Type B pancreatic cell (in vitro differentiated cells): ENCODE data around the gene CFAP69. TPM values are rescaled to one million over a fixed set of nuclear protein-coding genes. Genes with fewer than 3 reads are reported as not detected.

Source experiments
- DNase-seq: peaks from one replicate; pipeline ENCODE4 v3.0.0; 2021; ENCODE audit warnings: mixed read lengths; ENCODE audit not compliant: unreplicated experiment; ENCODE audit errors: extremely low spot score
- H3K27ac Mint-ChIP-seq: 2 replicates; pipeline ENCODE4 v1.8.0; 2021; ENCODE audit warnings: mild to moderate bottlenecking, mixed read lengths
- H3K27me3 Mint-ChIP-seq: 2 replicates; pipeline ENCODE4 v1.8.0; 2021; ENCODE audit warnings: mixed read lengths
- H3K36me3 Mint-ChIP-seq: 2 replicates; pipeline ENCODE4 v1.8.0; 2021; ENCODE audit warnings: mixed read lengths
- H3K4me1 Mint-ChIP-seq: one replicate; pipeline ENCODE4 v1.8.0; 2021; ENCODE audit warnings: mixed read lengths; ENCODE audit not compliant: unreplicated experiment
- H3K4me3 Mint-ChIP-seq: 2 replicates; pipeline ENCODE4 v1.8.0; 2021; ENCODE audit warnings: mild to moderate bottlenecking, mixed read lengths
- H3K9me3 Mint-ChIP-seq: 2 replicates; pipeline ENCODE4 v1.8.0; 2021; ENCODE audit warnings: mixed read lengths
- total RNA-seq: library from RNA; stranded (reverse); gene quantifications from 2 replicates; pipeline ENCODE4 v1.2.1, GENCODE V29; 2021; ENCODE audit warnings: low replicate concordance
- TF ChIP-seq, protein P1 (sequence below): fragments of 200-600 bp; sonication (generic); conservative IDR thresholded peaks from 2 replicates; pipeline ENCODE4 v1.5.0; 2021; ENCODE audit warnings: antibody characterized with exemption, mild to moderate bottlenecking

Gene CFAP69
- total RNA-seq, 1 donor from 2014 or later = 6.2 TPM

DNA sequence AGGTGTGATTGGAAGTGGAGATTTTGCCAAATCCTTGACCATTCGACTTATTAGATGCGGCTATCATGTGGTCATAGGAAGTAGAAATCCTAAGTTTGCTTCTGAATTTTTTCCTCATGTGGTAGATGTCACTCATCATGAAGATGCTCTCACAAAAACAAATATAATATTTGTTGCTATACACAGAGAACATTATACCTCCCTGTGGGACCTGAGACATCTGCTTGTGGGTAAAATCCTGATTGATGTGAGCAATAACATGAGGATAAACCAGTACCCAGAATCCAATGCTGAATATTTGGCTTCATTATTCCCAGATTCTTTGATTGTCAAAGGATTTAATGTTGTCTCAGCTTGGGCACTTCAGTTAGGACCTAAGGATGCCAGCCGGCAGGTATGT, 19.8 kb upstream of the CFAP69 start:
- TF ChIP-seq, protein P1, sequence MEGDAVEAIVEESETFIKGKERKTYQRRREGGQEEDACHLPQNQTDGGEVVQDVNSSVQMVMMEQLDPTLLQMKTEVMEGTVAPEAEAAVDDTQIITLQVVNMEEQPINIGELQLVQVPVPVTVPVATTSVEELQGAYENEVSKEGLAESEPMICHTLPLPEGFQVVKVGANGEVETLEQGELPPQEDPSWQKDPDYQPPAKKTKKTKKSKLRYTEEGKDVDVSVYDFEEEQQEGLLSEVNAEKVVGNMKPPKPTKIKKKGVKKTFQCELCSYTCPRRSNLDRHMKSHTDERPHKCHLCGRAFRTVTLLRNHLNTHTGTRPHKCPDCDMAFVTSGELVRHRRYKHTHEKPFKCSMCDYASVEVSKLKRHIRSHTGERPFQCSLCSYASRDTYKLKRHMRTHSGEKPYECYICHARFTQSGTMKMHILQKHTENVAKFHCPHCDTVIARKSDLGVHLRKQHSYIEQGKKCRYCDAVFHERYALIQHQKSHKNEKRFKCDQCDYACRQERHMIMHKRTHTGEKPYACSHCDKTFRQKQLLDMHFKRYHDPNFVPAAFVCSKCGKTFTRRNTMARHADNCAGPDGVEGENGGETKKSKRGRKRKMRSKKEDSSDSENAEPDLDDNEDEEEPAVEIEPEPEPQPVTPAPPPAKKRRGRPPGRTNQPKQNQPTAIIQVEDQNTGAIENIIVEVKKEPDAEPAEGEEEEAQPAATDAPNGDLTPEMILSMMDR = no peak
- Mint-ChIP-seq H3K4me3 (no peak overlapping the region), H3K4me1 (no peaks in the 10 kb centered on the region), H3K36me3 (no peaks in the 10 kb centered on the region), H3K27ac (no peak overlapping the region), H3K27me3 (no peaks in the 10 kb centered on the region), H3K9me3 (no peaks in the 10 kb centered on the region)
- DNase-seq = no peak

DNA sequence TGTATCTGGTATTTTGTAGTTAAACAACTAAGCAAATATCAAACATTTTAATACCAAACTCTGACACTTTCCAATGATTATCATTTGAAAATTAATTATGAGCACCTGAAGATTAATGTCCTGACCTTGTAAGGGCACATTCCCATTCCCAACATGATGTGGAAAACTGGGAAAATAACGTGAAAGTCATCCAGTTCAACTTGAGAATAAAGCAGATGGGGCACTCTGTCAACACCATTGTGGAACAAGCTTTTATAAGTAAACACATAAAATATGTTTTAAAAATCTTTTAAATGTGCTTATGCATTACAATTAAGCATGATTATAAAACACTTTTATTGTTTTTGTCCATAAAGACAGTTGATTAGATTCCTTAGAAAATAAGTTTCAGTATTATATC, 19.4 kb upstream of the CFAP69 start:
- no peaks in the 10 kb centered on the region for H3K36me3 Mint-ChIP-seq
- H3K27me3 Mint-ChIP-seq = no peaks in the 10 kb centered on the region
- no peaks in the 10 kb centered on the region for H3K4me1 Mint-ChIP-seq
- H3K27ac Mint-ChIP-seq = no peak overlapping the region
- no peaks in the 10 kb centered on the region for H3K9me3 Mint-ChIP-seq
- no peak overlapping the region for H3K4me3 Mint-ChIP-seq
- TF ChIP-seq, protein P1 = no peak
- no peak for DNase-seq

DNA sequence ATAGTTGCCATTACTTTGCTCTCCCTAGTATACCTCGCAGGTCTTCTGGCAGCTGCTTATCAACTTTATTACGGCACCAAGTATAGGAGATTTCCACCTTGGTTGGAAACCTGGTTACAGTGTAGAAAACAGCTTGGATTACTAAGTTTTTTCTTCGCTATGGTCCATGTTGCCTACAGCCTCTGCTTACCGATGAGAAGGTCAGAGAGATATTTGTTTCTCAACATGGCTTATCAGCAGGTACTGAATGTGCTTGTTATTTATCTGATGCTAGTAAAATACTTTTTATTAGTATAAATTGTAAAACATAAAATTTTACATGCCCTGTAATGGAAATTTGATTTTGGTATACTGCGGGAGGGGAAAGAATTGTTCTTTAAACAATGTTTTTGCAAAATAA, 17.7 kb upstream of the CFAP69 start:
- TF ChIP-seq, protein P1 = no peak
- no peaks in the 10 kb centered on the region for H3K36me3 Mint-ChIP-seq
- H3K9me3 Mint-ChIP-seq = no peaks in the 10 kb centered on the region
- no peaks in the 10 kb centered on the region for H3K27me3 Mint-ChIP-seq
- no peak overlapping the region for H3K27ac Mint-ChIP-seq
- H3K4me3 Mint-ChIP-seq = no peak overlapping the region
- DNase-seq = no peak
- H3K4me1 Mint-ChIP-seq = no peaks in the 10 kb centered on the region

DNA sequence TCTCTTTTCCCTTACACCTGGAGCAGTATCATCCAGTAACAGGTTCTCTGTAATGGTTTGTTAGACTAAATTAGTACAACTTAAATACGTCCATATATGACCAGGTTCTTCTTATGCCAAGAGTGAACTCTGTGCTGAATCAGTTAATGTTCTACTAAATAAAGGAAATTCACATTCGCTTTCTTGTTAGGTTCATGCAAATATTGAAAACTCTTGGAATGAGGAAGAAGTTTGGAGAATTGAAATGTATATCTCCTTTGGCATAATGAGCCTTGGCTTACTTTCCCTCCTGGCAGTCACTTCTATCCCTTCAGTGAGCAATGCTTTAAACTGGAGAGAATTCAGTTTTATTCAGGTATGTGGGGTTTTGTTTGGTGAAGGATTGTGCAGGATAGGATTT, 15.3 kb upstream of the CFAP69 start:
- Mint-ChIP-seq H3K9me3 (no peaks in the 10 kb centered on the region), H3K27me3 (no peaks in the 10 kb centered on the region), H3K4me3 (no peak overlapping the region), H3K4me1 (no peaks in the 10 kb centered on the region), H3K36me3 (no peaks in the 10 kb centered on the region), H3K27ac (no peak overlapping the region)
- no peak for DNase-seq
- TF ChIP-seq, protein P1 = no peak

DNA sequence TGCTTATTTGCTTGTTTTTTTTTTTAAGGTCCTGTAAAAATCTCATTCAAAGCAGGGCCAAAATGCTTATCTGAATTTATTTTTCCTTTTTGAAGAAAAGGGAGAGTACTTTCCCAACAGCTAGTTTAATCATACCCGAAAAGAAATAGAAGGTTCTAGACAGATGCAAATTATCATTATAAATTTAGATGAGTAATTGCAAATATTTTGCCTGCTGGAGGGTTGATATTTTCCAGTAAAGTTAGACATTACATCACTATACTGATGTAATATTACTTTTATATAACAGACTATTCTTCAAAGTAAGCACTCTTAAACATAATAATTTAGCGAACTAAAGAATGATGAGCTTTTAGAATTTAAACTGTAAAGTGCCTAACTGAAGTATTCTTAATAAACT, 14.1 kb upstream of the CFAP69 start:
- Mint-ChIP-seq H3K9me3 (no peaks in the 10 kb centered on the region), H3K27me3 (no peaks in the 10 kb centered on the region), H3K4me1 (no peaks in the 10 kb centered on the region), H3K4me3 (no peak overlapping the region), H3K36me3 (no peaks in the 10 kb centered on the region), H3K27ac (no peak overlapping the region)
- DNase-seq = no peak
- TF ChIP-seq, protein P1 = no peak

DNA sequence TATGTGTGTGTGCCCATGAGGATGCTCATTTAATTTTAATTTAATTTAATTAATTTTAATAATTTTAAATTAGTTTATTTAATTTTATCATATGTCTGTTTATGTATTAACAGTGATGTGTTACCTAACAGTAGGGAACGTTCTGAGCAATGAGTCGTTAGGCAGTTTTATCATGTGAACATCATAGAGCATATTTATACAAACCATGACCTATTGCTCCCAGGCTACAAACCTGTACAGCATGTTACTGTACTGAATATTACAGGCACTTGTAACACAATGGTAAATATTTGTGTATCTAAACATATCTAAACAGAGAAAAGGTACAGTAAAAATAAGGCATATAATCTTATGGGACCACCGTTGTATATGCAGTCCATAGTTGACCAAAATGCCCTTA, 13.7 kb upstream of the CFAP69 start:
- no peaks in the 10 kb centered on the region for H3K9me3 Mint-ChIP-seq
- H3K36me3 Mint-ChIP-seq = no peaks in the 10 kb centered on the region
- H3K27me3 Mint-ChIP-seq = no peaks in the 10 kb centered on the region
- TF ChIP-seq, protein P1 = no peak
- H3K4me3 Mint-ChIP-seq = no peak overlapping the region
- DNase-seq = no peak
- H3K27ac Mint-ChIP-seq = no peak overlapping the region
- H3K4me1 Mint-ChIP-seq = no peaks in the 10 kb centered on the region
